GM19455 (cell line): ENCODE results near the gene IFNL4.

Source experiments
- ATAC-seq: cut with Tn5 transposase; IDR thresholded peaks from one replicate; pipeline ENCODE4 v1.9.1; 2021; ENCODE audit not compliant: unreplicated experiment

IFNL4 gene

DNA sequence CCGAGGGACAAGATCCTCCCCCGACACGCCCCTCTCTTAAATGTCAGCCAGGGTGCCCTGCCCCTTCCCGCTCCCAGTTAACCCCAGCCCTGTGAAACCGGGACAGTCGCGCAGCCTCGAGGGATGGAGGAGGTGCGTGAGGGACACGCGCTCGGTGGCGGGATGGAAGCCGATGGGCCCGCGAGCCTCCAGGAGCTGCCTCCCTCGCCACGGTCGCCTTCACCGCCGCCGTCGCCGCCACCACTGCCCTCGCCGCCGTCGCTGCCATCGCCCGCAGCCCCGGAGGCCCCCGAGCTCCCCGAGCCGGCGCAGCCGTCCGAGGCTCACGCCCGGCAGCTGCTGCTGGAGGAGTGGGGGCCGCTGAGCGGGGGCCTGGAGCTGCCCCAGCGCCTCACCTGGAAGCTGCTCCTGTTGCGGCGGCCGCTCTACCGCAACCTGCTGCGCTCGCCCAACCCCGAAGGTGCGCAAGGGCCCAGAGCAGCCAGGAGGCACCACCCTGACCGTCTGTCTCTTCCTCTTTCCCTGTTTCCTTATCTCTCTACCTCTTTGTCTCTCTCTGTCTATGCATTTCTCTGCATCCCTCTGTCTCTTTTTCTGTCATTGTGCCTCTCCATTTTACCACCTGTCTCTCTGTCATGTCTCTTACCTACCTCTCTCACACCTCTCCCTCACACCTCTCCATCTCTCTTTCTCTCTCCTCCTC lies 51.6 kb downstream of the IFNL4 start, which contains the start of gene NCCRP1:
TSS of gene NCCRP1 (plus strand) at position 105 of the 703 bp plus-strand sequence. CDS start at position 124, 19 bp downstream.
- ATAC-seq: no peak

DNA sequence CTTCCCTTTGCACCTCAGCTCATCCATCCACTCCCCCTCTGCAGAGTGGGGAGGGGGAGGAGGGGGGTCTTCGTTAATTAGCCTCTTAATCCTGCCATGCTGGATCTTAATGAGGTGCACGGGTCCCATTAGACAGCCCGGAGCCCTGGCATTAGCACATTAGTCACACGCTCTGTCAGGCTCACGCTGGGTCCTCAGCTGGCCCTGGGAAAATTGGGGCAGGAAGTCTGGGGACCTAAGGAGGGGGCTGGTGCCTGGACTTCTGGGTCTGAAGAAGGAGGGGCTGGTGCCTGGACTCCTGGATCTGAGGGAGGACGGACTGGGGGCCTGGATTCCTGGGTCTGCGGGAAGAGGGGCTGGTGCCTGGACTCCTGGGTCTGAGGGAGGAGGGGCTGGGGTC lies 52.3 kb downstream of the IFNL4 start:
- no peak for ATAC-seq
